Rectal smooth muscle tissue (tissue), 1 donor: ENCODE results near the gene TEX261.
A peak's percentile ranks its signal among the peaks of the same experiment; 100 is the strongest.

Source experiments
- H3K27ac ChIP-seq: one replicate; pipeline ENCODE4 v1.7.0; 2013; ENCODE audit warnings: low read depth, low read length, inconsistent platforms
- H3K27me3 ChIP-seq: one replicate; pipeline ENCODE4 v1.7.0; 2013; ENCODE audit warnings: low read length; ENCODE audit not compliant: control insufficient read depth, insufficient read depth
- H3K36me3 ChIP-seq: one replicate; pipeline ENCODE4 v1.7.0; 2013; ENCODE audit warnings: low read length; ENCODE audit not compliant: control insufficient read depth, insufficient read depth
- H3K4me1 ChIP-seq: one replicate; pipeline ENCODE4 v1.7.0; 2013; ENCODE audit warnings: low read length; ENCODE audit not compliant: control insufficient read depth, insufficient read depth
- H3K4me3 ChIP-seq: one replicate; pipeline ENCODE4 v1.7.0; 2013; ENCODE audit warnings: low read length
- H3K9ac ChIP-seq: one replicate; pipeline ENCODE4 v1.7.0; 2013; ENCODE audit warnings: low read length

Gene TEX261

DNA sequence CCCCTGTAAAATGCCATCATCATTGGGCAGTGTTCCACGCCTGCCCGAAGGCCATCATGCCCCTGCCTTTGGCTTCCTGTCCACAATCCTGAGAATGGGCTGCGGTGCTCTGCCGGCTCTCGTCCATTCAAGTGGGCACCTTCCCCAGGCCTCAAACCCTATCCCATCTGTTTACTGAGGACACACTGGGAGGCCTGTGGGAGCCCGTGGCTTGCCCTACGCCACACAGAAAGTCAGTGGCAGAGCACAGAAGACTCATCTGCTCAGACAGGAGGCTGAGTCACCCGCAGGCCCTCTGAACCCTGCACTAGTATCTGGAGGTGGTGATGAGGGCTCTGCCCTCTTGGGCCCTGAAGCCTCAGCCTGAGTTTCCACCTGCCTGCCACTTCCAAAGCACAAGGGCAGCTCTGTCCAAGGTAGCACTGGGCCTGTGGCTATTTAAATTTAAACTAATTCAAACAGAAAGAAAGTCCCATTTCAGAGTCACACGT is 35.4 kb downstream of the TEX261 start:
- H3K27ac ChIP-seq: no peak overlapping the region
- no peaks in the 10 kb centered on the region for H3K36me3 ChIP-seq
- H3K27me3 ChIP-seq: peaks cover 2% of the 10 kb centered on the region
- no peak overlapping the region for H3K4me3 ChIP-seq
- H3K4me1 ChIP-seq: no peaks in the 10 kb centered on the region
- H3K9ac ChIP-seq: no peak overlapping the region

DNA sequence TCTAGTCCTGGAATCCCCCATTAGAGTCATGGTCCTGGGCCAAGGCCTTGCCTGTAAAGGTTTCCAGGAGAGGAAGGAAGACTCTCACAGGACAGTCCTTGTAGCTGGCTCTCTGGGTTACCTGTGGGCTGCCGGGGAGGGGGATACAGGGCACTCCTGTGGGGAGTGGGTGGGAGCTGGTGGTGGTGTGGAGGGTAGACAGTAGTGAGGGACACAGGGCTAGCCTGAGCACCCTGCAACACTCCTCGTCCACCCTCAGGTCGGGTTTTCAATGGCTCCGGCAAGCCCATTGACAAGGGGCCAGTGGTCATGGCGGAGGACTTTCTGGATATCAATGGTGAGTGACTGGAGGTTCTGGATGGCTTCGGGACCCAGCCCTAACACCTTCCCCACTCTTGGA is 35.9 kb downstream of the TEX261 start:
- Histone ChIP-seq H3K36me3 (no peaks in the 10 kb centered on the region), H3K4me3 (no peak overlapping the region), H3K27me3 (no peaks in the 10 kb centered on the region), H3K9ac (no peak overlapping the region), H3K4me1 (no peaks in the 10 kb centered on the region), H3K27ac (no peak overlapping the region)

DNA sequence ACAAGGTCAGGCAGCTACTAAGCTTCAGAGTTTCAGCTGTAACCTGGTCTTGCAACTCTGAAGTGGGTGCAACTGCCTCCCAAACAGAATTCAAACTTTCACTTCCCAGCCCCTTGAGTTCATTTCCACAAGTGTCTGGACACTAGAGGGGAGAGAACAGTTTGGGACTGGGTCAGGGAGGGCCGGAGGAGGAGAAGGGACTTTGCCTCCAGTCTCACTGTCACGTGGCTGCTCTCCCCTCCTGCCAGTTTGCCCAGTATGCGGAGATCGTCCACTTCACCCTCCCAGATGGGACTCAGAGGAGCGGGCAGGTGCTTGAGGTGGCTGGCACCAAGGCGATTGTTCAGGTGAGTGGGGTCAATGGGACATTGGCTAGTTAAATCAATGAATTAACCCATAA is 36.9 kb downstream of the TEX261 start:
- H3K9ac ChIP-seq: no peak overlapping the region
- no peaks in the 10 kb centered on the region for H3K36me3 ChIP-seq
- H3K27me3 ChIP-seq: no peaks in the 10 kb centered on the region
- no peak overlapping the region for H3K27ac ChIP-seq
- no peaks in the 10 kb centered on the region for H3K4me1 ChIP-seq
- H3K4me3 ChIP-seq: no peak overlapping the region

DNA sequence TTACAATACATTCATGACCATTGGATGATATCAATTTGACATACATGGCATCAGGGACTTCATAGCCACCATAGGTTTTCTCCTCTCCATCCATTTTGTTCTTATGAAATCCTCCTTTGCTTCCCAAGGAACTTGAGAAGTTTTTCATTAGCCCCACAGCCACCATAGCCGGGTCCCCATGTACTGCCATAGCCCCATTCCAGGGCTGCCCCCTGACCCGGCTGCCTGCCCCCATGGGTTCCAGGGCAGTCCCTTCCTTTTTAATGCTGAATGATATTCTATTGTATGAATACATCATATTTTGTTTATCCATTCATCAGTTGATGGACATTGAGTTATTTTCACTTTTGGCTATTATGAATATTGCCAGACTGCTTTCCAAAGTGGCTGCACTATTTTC is 38.5 kb downstream of the TEX261 start:
- H3K36me3 ChIP-seq: no peaks in the 10 kb centered on the region
- no peaks in the 10 kb centered on the region for H3K4me1 ChIP-seq
- no peaks in the 10 kb centered on the region for H3K27me3 ChIP-seq
- H3K27ac ChIP-seq: no peak overlapping the region
- no peak overlapping the region for H3K4me3 ChIP-seq
- H3K9ac ChIP-seq: no peak overlapping the region

DNA sequence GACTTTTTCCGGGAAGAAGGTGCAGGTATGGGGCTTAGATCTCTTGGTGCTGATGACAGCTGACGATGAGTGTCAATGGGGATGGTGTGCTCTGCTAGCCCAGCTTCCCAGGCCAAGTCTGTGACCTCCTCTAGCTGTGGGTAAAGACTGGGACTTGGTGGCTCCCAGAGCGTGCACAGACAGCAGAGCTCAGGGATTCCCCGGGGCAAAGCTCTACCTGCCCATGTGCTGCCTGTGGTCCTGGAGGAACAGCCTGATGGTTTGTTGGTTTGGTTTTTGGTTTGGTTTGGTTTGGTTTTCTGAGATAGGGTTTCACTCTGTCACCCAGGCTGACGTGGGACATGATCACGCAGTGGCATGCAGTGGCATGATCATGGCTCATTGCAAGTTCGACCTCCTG is 39.8 kb downstream of the TEX261 start:
- Histone ChIP-seq H3K4me3 (no peak overlapping the region), H3K27ac (no peak overlapping the region), H3K27me3 (no peaks in the 10 kb centered on the region), H3K4me1 (no peaks in the 10 kb centered on the region), H3K36me3 (no peaks in the 10 kb centered on the region), H3K9ac (no peak overlapping the region)

DNA sequence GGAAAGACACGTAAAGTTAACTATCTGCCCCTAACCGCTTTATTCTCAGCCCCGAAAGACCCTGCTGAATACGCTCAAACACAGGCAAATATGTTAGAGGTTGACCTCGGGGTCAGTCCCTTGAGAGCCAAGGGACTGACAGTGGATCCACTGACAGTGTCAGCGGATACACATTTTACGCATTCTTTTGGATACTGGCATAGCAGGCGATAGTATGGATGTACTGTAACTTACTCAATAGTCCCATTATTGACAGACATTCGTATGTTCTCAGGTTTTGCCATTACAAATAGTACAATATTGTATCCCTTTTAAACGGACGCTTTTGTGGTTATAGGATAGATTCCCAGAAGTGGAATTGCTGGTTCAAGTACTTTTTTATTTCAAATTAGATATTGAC is 45.6 kb downstream of the TEX261 start:
- H3K4me1 ChIP-seq: peaks cover 2% of the 10 kb centered on the region
- H3K9ac ChIP-seq: no peak overlapping the region
- H3K4me3 ChIP-seq: no peak overlapping the region
- H3K27me3 ChIP-seq: peaks cover 7% of the 10 kb centered on the region
- no peaks in the 10 kb centered on the region for H3K36me3 ChIP-seq
- H3K27ac ChIP-seq: no peak overlapping the region

DNA sequence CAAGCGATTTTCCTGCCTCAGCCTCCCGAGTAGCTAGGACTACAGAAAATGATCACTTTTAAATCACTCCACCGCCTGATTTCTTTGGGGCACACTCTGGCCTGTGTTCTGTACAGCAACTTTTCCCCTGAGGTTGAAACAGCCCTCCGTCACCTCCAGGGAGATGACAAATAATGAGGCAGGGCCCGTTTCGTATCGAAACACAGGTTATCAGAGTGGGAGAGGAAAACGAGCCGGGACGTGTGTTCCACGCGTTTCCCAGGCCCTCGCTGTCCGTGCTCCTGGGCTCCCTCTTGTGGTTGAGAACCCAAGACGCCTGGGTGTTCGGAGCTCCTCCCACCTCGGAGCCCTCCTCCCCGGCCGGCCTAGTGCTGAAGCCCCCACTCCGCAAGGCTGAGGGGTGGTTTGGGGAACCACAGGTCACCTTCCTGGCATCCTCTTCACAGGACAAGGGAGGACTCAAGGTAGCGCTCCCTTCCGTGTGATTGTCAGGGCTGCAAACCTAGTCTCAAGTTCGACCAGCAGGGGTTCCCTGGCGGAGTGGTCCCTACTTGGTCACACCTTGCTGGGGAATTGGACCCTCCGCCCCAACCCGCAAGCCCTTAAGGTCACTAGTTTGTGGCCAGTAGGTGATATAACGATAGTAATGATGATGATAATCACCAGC is 46.2 kb downstream of the TEX261 start:
- no peaks in the 10 kb centered on the region for H3K36me3 ChIP-seq
- peak overlapping the region; percentile 17 for H3K9ac ChIP-seq
- H3K4me1 ChIP-seq: peaks cover 2% of the 10 kb centered on the region
- peak overlapping the region; percentile 52 for H3K4me3 ChIP-seq
- no peak overlapping the region for H3K27ac ChIP-seq
- H3K27me3 ChIP-seq: peaks cover 7% of the 10 kb centered on the region

DNA sequence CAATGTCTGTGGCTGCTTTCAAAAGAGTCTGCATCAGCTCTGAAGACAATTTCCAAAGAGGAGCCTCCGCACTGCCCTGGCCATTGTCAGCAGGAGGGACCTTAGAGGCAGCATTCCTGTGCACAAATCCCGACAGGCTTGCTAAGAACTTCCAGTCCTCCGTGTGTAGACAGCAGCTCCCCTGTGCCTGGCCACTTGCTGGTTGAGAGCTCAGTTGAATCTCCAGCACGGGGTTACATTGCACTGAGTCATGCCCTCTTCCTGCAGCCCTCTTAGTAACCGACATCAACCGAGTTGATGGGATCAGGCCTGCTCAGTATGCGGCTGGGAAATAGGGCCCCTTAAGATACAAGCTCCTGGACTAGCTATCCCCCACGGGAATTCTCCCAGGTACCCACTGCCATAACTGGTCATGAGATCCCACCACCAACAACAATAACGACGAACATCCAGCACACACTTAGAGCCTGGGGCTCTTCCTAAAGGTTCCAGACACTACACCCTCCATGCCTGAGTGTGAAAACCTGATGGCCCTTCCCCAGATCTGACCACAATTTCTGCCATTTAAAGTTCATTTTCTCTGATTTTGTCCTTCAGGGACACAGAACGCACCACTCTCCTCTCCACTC is 47.0 kb downstream of the TEX261 start:
- no peak overlapping the region for H3K27ac ChIP-seq
- peaks cover 7% of the 10 kb centered on the region for H3K27me3 ChIP-seq
- peak overlapping the region; percentile 52 for H3K4me3 ChIP-seq
- peaks cover 2% of the 10 kb centered on the region for H3K4me1 ChIP-seq
- no peaks in the 10 kb centered on the region for H3K36me3 ChIP-seq
- no peak overlapping the region for H3K9ac ChIP-seq

DNA sequence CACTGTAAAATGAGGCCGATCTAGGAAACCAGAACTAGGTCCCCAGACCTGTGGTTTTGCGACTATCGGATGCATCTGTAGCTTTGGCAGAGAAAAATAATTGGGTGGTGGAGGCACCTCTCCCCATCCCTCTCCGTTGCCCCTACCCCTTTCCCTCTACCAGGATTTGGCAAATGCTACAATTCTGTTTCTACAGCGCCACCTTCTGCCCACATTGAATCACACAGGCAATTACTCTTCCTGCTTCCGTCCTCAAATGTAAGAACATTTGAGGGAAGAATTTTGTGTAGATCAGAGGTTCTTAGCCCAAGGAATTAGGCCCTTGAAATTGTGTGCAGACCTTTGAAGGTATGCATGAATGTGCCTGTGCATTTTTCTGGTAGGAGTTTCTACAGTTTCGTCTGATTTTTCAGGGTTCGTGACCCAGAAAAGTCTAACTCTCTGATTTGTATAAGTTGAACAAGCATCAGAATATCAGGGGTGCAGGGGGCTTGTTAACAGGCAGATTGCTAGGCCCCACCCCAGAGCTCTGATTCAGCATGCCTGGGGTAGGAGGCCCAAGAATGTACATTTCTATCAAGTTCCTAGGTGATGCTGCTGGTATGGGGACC is 47.7 kb downstream of the TEX261 start:
- Histone ChIP-seq H3K27me3 (peaks cover 7% of the 10 kb centered on the region), H3K36me3 (no peaks in the 10 kb centered on the region), H3K27ac (no peak overlapping the region), H3K9ac (no peak overlapping the region), H3K4me1 (peaks cover 2% of the 10 kb centered on the region), H3K4me3 (no peak overlapping the region)

DNA sequence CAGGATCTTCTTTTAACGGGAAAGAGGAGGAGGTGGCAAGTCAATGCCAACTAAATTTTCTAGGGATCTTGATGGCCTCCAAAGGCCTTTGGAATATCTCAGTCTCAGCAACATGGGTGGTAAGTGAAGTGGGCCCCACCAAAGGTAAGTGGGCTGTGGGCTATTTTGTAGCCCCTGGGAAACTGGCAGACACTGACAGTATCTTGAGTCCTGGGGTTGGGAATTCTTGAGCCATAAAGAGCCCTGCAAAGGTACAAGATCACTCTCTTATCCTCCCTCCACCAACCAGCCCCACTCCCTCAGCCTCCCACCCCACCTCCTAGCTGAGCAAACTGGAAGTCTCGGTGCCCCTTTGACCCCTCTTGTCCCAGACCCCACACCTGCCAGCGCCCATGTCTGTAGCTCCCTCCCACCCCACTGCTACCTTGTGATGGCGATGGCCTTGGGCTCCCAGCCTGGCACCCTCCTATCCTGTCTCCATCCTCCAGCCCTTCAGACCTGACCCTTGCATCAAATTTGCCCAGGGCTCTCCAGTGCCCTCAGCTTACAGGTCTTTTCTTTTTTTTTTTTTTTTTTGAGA is 50.5 kb downstream of the TEX261 start:
- Histone ChIP-seq H3K27me3 (peaks cover 7% of the 10 kb centered on the region), H3K36me3 (no peaks in the 10 kb centered on the region), H3K4me1 (peaks cover 2% of the 10 kb centered on the region), H3K4me3 (no peak overlapping the region), H3K9ac (no peak overlapping the region), H3K27ac (no peak overlapping the region)

DNA sequence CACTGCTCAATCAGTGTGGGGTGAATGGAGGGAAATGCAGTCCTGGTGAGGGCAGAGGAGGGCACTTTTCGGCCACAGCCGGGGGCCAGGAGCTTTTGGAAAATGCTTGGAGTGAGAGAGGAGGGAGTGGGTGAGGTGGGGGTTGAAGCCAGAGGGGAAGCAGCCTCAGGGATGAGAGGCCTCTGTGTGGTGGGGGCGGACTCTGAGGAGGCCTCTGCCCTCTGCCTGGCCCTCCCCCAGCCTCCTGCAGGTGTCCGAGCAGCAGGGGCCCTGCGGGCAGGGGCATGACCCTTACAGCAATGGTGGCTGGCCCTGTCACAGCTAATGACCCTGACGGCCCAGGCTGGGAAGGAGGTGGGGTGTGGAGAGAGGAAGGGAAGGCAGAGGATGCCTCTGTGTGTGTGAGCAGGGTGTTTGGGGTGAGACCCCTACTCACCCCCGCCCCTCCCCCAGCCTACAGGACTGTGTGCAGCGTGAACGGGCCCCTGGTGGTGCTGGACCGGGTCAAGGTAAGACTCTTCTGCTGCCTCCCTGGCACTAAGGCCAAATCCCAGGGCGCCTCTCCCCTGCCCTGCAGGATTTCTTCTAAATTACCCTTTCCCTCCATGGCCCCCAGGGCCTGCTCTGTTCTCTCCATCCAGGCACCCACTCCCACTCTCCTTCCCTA is 51.3 kb downstream of the TEX261 start:
- H3K4me1 ChIP-seq: no peaks in the 10 kb centered on the region
- H3K27me3 ChIP-seq: peaks cover 4% of the 10 kb centered on the region
- H3K36me3 ChIP-seq: no peaks in the 10 kb centered on the region
- H3K27ac ChIP-seq: no peak overlapping the region
- H3K4me3 ChIP-seq: no peak overlapping the region
- no peak overlapping the region for H3K9ac ChIP-seq
